SK-N-SH (cell line): Measurements from ENCODE around the gene DNPH1. TPM values are rescaled to one million over a fixed set of nuclear protein-coding genes. Genes with fewer than 3 reads are reported as not detected.

Source experiments
- CTCF ChIA-PET: fragments of 300-600, 350-600 bp; formaldehyde crosslinking; extraction: SDS; loops from one replicate; lab custom pipeline; 2021; lab: Yijun Ruan, JAX
- POLR2A ChIA-PET: fragments of 350-600 bp; sonication (Branson Sonifier 250); formaldehyde crosslinking; extraction: SDS; loops from one replicate; lab custom pipeline; 2020; ENCODE audit warnings: antibody characterized with exemption, inconsistent platforms; lab: Yijun Ruan, JAX
- DNase-seq: peaks from one replicate; pipeline ENCODE4 v3.0.0; 2012
- H2AFZ ChIP-seq: fragments of 200-600 bp; sonication (generic); 2 replicates; pipeline ENCODE4 v1.8.1; 2016; ENCODE audit warnings: antibody characterized with exemption, mild to moderate bottlenecking, low read depth
- H3F3A ChIP-seq: fragments of 200-600 bp; sonication (generic); replicated peaks from 2 replicates; pipeline ENCODE3; 2016; ENCODE audit warnings: antibody characterized with exemption, mild to moderate bottlenecking; ENCODE audit not compliant: insufficient read depth
- H3K27ac ChIP-seq, 2 experiments: fragments of 200-500 bp in 1 of 2; fragments of 200-600 bp in 1 of 2; sonication (Bioruptor generic) in 1 of 2; sonication (generic), shearing (Covaris generic) in 1 of 2; 2 replicates each; pipeline versions ENCODE4 v1.5.1 to v1.6.1; 2014 to 2016; ENCODE audit warnings: low read depth in 2 of 2, inconsistent platforms in 1 of 2, low read length in 1 of 2, mild to moderate bottlenecking in 1 of 2, mixed read lengths in 1 of 2
- H3K27me3 ChIP-seq: fragments of 200-600 bp; sonication (generic), shearing (Covaris generic); 2 replicates; pipeline ENCODE4 v1.6.1; 2016; ENCODE audit warnings: mixed run types; ENCODE audit not compliant: insufficient read depth
- H3K36me3 ChIP-seq, 2 experiments: fragments of 200-500 bp in 1 of 2; fragments of 200-600 bp in 1 of 2; sonication (Bioruptor generic) in 1 of 2; sonication (generic) in 1 of 2; replicated peaks in 1 of 2; 2 replicates each; pipeline versions ENCODE3 to v1.5.1; 2014 to 2016; ENCODE audit warnings: low read length in 1 of 2, mild to moderate bottlenecking in 1 of 2; ENCODE audit not compliant: insufficient read depth in 2 of 2, control insufficient read depth in 1 of 2
- H3K4me1 ChIP-seq, 2 experiments: fragments of 200-500 bp in 1 of 2; fragments of 200-600 bp in 1 of 2; sonication (Bioruptor generic) in 1 of 2; sonication (generic), shearing (Covaris generic) in 1 of 2; 2 replicates each; pipeline versions ENCODE4 v1.5.1 to v1.6.1; 2014 to 2016; ENCODE audit warnings: low read depth in 1 of 2, low read length in 1 of 2, mixed run types in 1 of 2; ENCODE audit not compliant: insufficient read depth in 2 of 2, control insufficient read depth in 1 of 2
- H3K4me2 ChIP-seq: fragments of 200-600 bp; sonication (generic), shearing (Covaris generic); 2 replicates; pipeline ENCODE4 v1.6.1; 2017; ENCODE audit warnings: mixed run types
- H3K4me3 ChIP-seq, 2 experiments: fragments of 200-500 bp in 1 of 2; fragments of 200-600 bp in 1 of 2; sonication (Bioruptor generic) in 1 of 2; sonication (generic), shearing (Covaris generic) in 1 of 2; 2 replicates each; pipeline versions ENCODE4 v1.5.1 to v1.8.1; 2014 to 2016; ENCODE audit warnings: low read depth in 2 of 2, inconsistent platforms in 1 of 2, low read length in 1 of 2, mild to moderate bottlenecking in 1 of 2, mixed read lengths in 1 of 2, moderate library complexity in 1 of 2
- H3K79me2 ChIP-seq: fragments of 200-600 bp; sonication (generic); 2 replicates; pipeline ENCODE4 v1.8.1; 2017; ENCODE audit warnings: mild to moderate bottlenecking; ENCODE audit not compliant: insufficient read depth
- H3K9ac ChIP-seq: fragments of 200-600 bp; sonication (generic); 2 replicates; pipeline ENCODE4 v1.6.1; 2017; ENCODE audit warnings: mixed run types
- H3K9me2 ChIP-seq: fragments of 200-600 bp; sonication (generic); 2 replicates; pipeline ENCODE4 v1.6.1; 2017; ENCODE audit warnings: mixed run types
- H3K9me3 ChIP-seq: fragments of 200-600 bp; sonication (generic); 2 replicates; pipeline ENCODE4 v1.6.1; 2017; ENCODE audit warnings: mixed run types, mild to moderate bottlenecking, moderate library complexity
- H4K20me1 ChIP-seq: fragments of 200-600 bp; sonication (generic); 2 replicates; pipeline ENCODE4 v1.6.1; 2017; ENCODE audit warnings: mild to moderate bottlenecking, mixed run types; ENCODE audit not compliant: insufficient read depth
- EP300 ChIP-seq, 2 experiments: IDR thresholded peaks; 2 replicates each; pipeline versions ENCODE4 v1.4.0 to v1.6.1; 2012; ENCODE audit warnings: borderline replicate concordance in 1 of 2, low read depth in 1 of 2, low read length in 1 of 2
- EZH2phosphoT487 ChIP-seq: fragments of 200-600 bp; sonication (generic); IDR thresholded peaks from 2 replicates; pipeline ENCODE4 v1.6.1; 2017; ENCODE audit warnings: low read depth, mixed run types, mild to moderate bottlenecking, antibody characterized with exemption, moderate library complexity, borderline replicate concordance
- JUND ChIP-seq: IDR thresholded peaks from 2 replicates; pipeline ENCODE4 v1.4.0; 2012
- MEF2A ChIP-seq: IDR thresholded peaks from 2 replicates; pipeline ENCODE4 v1.4.0; 2012; ENCODE audit warnings: low read depth, borderline replicate concordance
- MXI1 ChIP-seq: IDR thresholded peaks from 2 replicates; pipeline ENCODE4 v1.6.1; 2012; ENCODE audit warnings: mild to moderate bottlenecking, low read depth, low read length, improper control_type of control experiment
- NFIC ChIP-seq: IDR thresholded peaks from 2 replicates; pipeline ENCODE4 v1.4.0; 2012; ENCODE audit warnings: borderline replicate concordance
- NRF1 ChIP-seq: IDR thresholded peaks from 2 replicates; pipeline ENCODE4 v1.6.1; 2012; ENCODE audit warnings: low read depth, mild to moderate bottlenecking, low read length
- POLR2AphosphoS5 ChIP-seq: IDR thresholded peaks from 2 replicates; pipeline ENCODE4 v1.6.1; 2012; ENCODE audit warnings: low read depth, low read length
- RAD21 ChIP-seq: IDR thresholded peaks from 2 replicates; pipeline ENCODE4 v1.6.1; 2012; ENCODE audit warnings: mild to moderate bottlenecking, low read length
- RCOR1 ChIP-seq: fragments of 150-350 bp; IDR thresholded peaks from 2 replicates; pipeline ENCODE4 v1.6.1; 2017; ENCODE audit warnings: antibody characterized with exemption, low read length
- RXRA ChIP-seq: IDR thresholded peaks from 2 replicates; pipeline ENCODE4 v1.4.0; 2012; ENCODE audit warnings: low read depth, mild to moderate bottlenecking, borderline replicate concordance
- SIN3A ChIP-seq: IDR thresholded peaks from 2 replicates; pipeline ENCODE4 v1.6.1; 2012; ENCODE audit warnings: low read depth, mild to moderate bottlenecking, low read length, moderate library complexity, borderline replicate concordance
- TAF1 ChIP-seq: IDR thresholded peaks from 2 replicates; pipeline ENCODE4 v1.6.1; 2012; ENCODE audit warnings: low read depth, mild to moderate bottlenecking, low read length, moderate library complexity, borderline replicate concordance
- TEAD4 ChIP-seq: IDR thresholded peaks from 2 replicates; pipeline ENCODE4 v1.4.0; 2012; ENCODE audit warnings: mild to moderate bottlenecking, borderline replicate concordance; ENCODE audit not compliant: insufficient read depth
- WGBS: methylation state at CpG from one replicate; pipeline ENCODE4 v1.1.6; 2017; ENCODE audit warnings: low lambda C conversion rate; 5-methylcytosine and 5-hydroxymethylcytosine counted together
- polyA plus RNA-seq, 3 experiments: library from polyadenylated mRNA; depleted of rRNA; stranded (reverse); fragments of >200 nt; gene quantifications; 2 replicates each; pipeline ENCODE4 v1.2.3, GENCODE V29; 2012
- TF ChIP-seq, protein P1 (sequence below): IDR thresholded peaks from 2 replicates; pipeline ENCODE4 v1.4.0; 2012; ENCODE audit warnings: low read depth, borderline replicate concordance
- TF ChIP-seq, protein P2 (sequence below): IDR thresholded peaks from 2 replicates; pipeline ENCODE4 v1.6.1; 2012; ENCODE audit warnings: mild to moderate bottlenecking, low read depth, low read length, moderate library complexity
- TF ChIP-seq, protein P3 (sequence below): fragments of 150-350 bp; IDR thresholded peaks from 2 replicates; pipeline ENCODE4 v1.6.1; 2016; ENCODE audit warnings: mild to moderate bottlenecking, low read depth, low read length
- TF ChIP-seq, protein P4 (sequence below): IDR thresholded peaks from 2 replicates; pipeline ENCODE4; 2012

DNPH1 gene
- polyA plus RNA-seq, 1 of the 3 experiments (the other 2 are of a cell fraction) = 287 TPM

DNA sequence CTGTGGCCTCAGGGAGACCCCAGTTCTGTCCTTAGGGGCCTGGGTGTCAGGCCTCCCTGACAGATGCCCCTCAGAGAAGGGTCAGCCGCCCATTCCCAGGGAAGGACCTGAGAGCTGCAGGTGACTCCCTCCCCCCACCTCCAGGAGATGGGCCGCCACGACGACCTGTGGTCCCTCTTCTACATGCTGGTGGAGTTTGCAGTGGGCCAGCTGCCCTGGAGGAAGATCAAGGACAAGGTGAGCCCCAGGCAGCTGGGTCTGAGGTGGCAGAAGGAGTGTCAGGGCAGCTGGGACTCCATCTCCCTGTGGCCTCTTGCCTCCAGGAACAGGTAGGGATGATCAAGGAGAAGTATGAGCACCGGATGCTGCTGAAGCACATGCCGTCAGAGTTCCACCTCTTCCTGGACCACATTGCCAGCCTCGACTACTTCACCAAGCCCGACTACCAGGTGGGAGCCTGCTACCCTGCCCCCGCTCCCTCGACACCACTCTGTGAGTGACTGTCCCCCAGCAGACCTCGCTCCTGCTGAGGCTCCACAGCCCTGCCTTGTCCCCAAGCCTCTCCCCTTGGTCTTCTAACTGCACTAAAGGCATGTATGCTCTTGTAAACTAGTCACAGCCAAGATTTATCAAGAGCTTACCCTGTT is 26.2 kb upstream of the DNPH1 start:
- no peak overlapping the region for H3K27ac ChIP-seq
- no peak for DNase-seq
- H2AFZ ChIP-seq = no peak overlapping the region
- no peaks in the 10 kb centered on the region for H3K36me3 ChIP-seq
- TF ChIP-seq NFIC (no peak), TAF1 (no peak)
- H3F3A ChIP-seq = no peaks in the 10 kb centered on the region
- H3K79me2 ChIP-seq = no peaks in the 10 kb centered on the region
- POLR2A ChIA-PET = no interaction called here
- WGBS = 92% methylated on average over 10 of the region's 11 CpGs
- CTCF ChIA-PET = interaction anchor here (1.0 to 1.6 kb wide), 2 partner anchors 26 to 79 kb away, joined by 3 to 8 read pairs; no protein-coding TSS in a partner anchor
- no peaks in the 10 kb centered on the region for H3K4me1 ChIP-seq
- H3K27me3 ChIP-seq = no peaks in the 10 kb centered on the region
- H3K4me3 ChIP-seq = no peak overlapping the region
- H3K9me3 ChIP-seq = no peaks in the 10 kb centered on the region
- no peak overlapping the region for H3K4me2 ChIP-seq
- H3K9me2 ChIP-seq = no peaks in the 10 kb centered on the region
- no peaks in the 10 kb centered on the region for H4K20me1 ChIP-seq
- H3K9ac ChIP-seq = no peak overlapping the region

DNA sequence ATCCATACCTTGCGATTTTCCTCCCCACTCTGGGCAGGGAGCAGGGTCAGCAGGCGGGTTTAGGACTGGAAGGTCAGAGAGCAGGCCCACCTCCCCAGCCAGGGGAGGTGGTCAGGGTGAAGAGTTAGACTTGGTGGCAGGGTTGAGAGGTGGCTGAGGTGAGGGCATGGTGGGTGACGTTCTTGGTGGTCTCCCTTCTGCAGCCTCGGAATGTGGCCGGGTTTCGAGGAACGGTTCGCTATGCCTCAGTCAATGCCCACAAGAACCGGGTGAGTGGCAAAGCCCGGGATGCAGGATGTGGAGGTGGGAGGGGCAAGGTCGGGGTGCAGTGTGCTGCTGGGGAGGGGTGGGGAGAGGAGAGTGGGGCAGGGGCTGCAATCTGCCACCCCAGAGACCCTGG is 25.6 kb upstream of the DNPH1 start:
- Histone ChIP-seq H4K20me1 (no peaks in the 10 kb centered on the region), H3K27me3 (no peaks in the 10 kb centered on the region), H3K27ac (no peak overlapping the region), H3K36me3 (no peaks in the 10 kb centered on the region), H3K9me2 (no peaks in the 10 kb centered on the region), H3K79me2 (no peaks in the 10 kb centered on the region), H3K9me3 (no peaks in the 10 kb centered on the region), H2AFZ (no peak overlapping the region), H3K4me1 (no peaks in the 10 kb centered on the region), H3K4me3 (no peak overlapping the region), H3F3A (no peaks in the 10 kb centered on the region), H3K4me2 (no peak overlapping the region), H3K9ac (no peak overlapping the region)
- ChIA-PET CTCF (interaction anchor here (1.0 to 1.6 kb wide), 2 partner anchors 25 to 80 kb away, joined by 3 to 8 read pairs; no protein-coding TSS in a partner anchor), POLR2A (no interaction called here)
- TF ChIP-seq MXI1 (no peak), TEAD4 (no peak), NFIC (no peak), RAD21 (no peak), RCOR1 (no peak), NRF1 (no peak), EZH2phosphoT487 (no peak), TAF1 (no peak), POLR2AphosphoS5 (no peak), RXRA (no peak), SIN3A (no peak), JUND (no peak), MEF2A (no peak), EP300 (IDR thresholded peaks at IDR 0.05; ENCODE audit: borderline replicate concordance in 1 of 2, low read depth in 1 of 2, low read length in 1 of 2) (no peak)
- TF ChIP-seq, protein P1, sequence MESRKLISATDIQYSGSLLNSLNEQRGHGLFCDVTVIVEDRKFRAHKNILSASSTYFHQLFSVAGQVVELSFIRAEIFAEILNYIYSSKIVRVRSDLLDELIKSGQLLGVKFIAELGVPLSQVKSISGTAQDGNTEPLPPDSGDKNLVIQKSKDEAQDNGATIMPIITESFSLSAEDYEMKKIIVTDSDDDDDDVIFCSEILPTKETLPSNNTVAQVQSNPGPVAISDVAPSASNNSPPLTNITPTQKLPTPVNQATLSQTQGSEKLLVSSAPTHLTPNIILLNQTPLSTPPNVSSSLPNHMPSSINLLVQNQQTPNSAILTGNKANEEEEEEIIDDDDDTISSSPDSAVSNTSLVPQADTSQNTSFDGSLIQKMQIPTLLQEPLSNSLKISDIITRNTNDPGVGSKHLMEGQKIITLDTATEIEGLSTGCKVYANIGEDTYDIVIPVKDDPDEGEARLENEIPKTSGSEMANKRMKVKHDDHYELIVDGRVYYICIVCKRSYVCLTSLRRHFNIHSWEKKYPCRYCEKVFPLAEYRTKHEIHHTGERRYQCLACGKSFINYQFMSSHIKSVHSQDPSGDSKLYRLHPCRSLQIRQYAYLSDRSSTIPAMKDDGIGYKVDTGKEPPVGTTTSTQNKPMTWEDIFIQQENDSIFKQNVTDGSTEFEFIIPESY = no peak
- TF ChIP-seq, protein P2, sequence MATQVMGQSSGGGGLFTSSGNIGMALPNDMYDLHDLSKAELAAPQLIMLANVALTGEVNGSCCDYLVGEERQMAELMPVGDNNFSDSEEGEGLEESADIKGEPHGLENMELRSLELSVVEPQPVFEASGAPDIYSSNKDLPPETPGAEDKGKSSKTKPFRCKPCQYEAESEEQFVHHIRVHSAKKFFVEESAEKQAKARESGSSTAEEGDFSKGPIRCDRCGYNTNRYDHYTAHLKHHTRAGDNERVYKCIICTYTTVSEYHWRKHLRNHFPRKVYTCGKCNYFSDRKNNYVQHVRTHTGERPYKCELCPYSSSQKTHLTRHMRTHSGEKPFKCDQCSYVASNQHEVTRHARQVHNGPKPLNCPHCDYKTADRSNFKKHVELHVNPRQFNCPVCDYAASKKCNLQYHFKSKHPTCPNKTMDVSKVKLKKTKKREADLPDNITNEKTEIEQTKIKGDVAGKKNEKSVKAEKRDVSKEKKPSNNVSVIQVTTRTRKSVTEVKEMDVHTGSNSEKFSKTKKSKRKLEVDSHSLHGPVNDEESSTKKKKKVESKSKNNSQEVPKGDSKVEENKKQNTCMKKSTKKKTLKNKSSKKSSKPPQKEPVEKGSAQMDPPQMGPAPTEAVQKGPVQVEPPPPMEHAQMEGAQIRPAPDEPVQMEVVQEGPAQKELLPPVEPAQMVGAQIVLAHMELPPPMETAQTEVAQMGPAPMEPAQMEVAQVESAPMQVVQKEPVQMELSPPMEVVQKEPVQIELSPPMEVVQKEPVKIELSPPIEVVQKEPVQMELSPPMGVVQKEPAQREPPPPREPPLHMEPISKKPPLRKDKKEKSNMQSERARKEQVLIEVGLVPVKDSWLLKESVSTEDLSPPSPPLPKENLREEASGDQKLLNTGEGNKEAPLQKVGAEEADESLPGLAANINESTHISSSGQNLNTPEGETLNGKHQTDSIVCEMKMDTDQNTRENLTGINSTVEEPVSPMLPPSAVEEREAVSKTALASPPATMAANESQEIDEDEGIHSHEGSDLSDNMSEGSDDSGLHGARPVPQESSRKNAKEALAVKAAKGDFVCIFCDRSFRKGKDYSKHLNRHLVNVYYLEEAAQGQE = no peak
- TF ChIP-seq, protein P3, sequence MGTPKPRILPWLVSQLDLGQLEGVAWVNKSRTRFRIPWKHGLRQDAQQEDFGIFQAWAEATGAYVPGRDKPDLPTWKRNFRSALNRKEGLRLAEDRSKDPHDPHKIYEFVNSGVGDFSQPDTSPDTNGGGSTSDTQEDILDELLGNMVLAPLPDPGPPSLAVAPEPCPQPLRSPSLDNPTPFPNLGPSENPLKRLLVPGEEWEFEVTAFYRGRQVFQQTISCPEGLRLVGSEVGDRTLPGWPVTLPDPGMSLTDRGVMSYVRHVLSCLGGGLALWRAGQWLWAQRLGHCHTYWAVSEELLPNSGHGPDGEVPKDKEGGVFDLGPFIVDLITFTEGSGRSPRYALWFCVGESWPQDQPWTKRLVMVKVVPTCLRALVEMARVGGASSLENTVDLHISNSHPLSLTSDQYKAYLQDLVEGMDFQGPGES = no peak
- TF ChIP-seq, protein P4, sequence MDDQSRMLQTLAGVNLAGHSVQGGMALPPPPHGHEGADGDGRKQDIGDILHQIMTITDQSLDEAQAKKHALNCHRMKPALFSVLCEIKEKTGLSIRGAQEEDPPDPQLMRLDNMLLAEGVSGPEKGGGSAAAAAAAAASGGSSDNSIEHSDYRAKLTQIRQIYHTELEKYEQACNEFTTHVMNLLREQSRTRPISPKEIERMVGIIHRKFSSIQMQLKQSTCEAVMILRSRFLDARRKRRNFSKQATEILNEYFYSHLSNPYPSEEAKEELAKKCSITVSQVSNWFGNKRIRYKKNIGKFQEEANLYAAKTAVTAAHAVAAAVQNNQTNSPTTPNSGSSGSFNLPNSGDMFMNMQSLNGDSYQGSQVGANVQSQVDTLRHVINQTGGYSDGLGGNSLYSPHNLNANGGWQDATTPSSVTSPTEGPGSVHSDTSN = no peak
- no peak for DNase-seq
- WGBS = 80% methylated on average over 11 of the region's 11 CpGs
